Tibial nerve (tissue), 4 donors: ENCODE results near the gene VPS33B. TPM values are rescaled to one million over a fixed set of nuclear protein-coding genes. Genes with fewer than 3 reads are reported as not detected.
"Not testable (repeated sequence)": the region's sequence is repeated elsewhere in the genome, so short reads cannot be mapped to it uniquely, and the experiment has no call there.

Experiments
- DNase-seq, 2 donors: peaks; one replicate each; pipeline ENCODE4 v3.0.0-alpha.2; 2019; ENCODE audit warnings: low spot score in 2 of 2
- H3K27ac ChIP-seq, 4 donors: fragments of 200-600 bp; sonication (generic) in 3 of 4; one replicate each; pipeline ENCODE4 v1.5.1; 2017 to 2019; ENCODE audit warnings: mild to moderate bottlenecking in 1 of 4
- H3K27me3 ChIP-seq, 2 donors: fragments of 200-600 bp; sonication (generic) in 1 of 2; one replicate each; pipeline versions ENCODE4 v1.5.1 to v1.6.0; 2017 to 2019
- H3K36me3 ChIP-seq, 3 donors: fragments of 200-600 bp; sonication (generic); one replicate each; pipeline ENCODE4 v1.5.1; 2018 to 2019
- H3K4me1 ChIP-seq, 4 donors: fragments of 200-600 bp; sonication (generic) in 3 of 4; one replicate each; pipeline ENCODE4 v1.5.1; 2017 to 2019
- H3K4me3 ChIP-seq, 4 donors: fragments of 200-600 bp; sonication (generic) in 3 of 4; one replicate each; pipeline ENCODE4 v1.5.1; 2017 to 2019; ENCODE audit warnings: mild to moderate bottlenecking in 1 of 4, moderate library complexity in 1 of 4
- H3K9me3 ChIP-seq, 4 donors: fragments of 200-600 bp; sonication (generic) in 3 of 4; one replicate each; pipeline ENCODE4 v1.5.1; 2017 to 2019
- EP300 ChIP-seq, 2 donors: sonication (generic); formaldehyde crosslinking; IDR thresholded peaks; one replicate each; pipeline ENCODE4 v1.6.1; 2017; ENCODE audit warnings: antibody characterized with exemption in 2 of 2, mild to moderate bottlenecking in 1 of 2
- POLR2A ChIP-seq, 2 donors: fragments of 450-650 bp; IDR thresholded peaks; one replicate each; pipeline ENCODE4 v1.6.1; 2017; ENCODE audit warnings: antibody characterized with exemption in 2 of 2, mild to moderate bottlenecking in 2 of 2, moderate library complexity in 2 of 2
- WGBS, 2 donors: methylation state at CpG; one replicate each; pipeline ENCODE4 v1.1.5; 2018; 5-methylcytosine and 5-hydroxymethylcytosine counted together
- total RNA-seq, 4 donors: library from RNA; depleted of rRNA; stranded (reverse); fragments of >200 nt; gene quantifications; one replicate each; pipeline ENCODE4 v1.1.0, GENCODE V29; 2016
- TF ChIP-seq, protein P1 (sequence below), 5 experiments: fragments of 200-600 bp in 3 of 5; fragments of 450-650 bp in 2 of 5; sonication (generic) in 3 of 5; IDR thresholded peaks; one replicate each; pipeline ENCODE4 v1.5.1; 2016 to 2019; ENCODE audit warnings: antibody characterized with exemption in 5 of 5, mild to moderate bottlenecking in 3 of 5, moderate library complexity in 2 of 5

The VPS33B gene
- total RNA-seq, 4 donors from 2014 or later: 8.7 to 10.9 (median 10.1) TPM

DNA sequence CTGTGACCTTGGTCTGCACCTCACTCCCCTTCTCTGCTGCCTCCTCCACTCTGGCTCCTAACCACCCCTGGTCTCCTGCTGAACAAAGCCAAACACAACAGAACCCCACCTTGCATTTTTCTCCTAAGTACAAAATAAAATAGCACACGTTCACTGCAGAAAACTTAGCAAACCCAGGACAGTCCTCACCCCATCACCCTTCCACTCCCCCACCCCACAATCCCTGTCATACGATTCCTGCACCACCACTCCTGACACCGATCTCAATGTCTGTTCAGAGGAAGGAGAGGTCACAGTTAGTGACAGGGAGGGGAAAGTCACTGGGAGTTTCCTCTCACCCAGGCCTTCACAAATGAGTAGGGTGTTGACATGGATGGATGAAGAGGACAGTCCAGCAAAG lies 4.2 kb downstream of the VPS33B start:
- no peak for DNase-seq
- Histone ChIP-seq H3K4me3 (no peak overlapping the region), H3K4me1 (peaks cover 0 to 40% (median 13%) of the 10 kb centered on the region in 4 donors), H3K9me3 (no peaks in the 10 kb centered on the region), H3K27me3 (no peaks in the 10 kb centered on the region), H3K36me3 (peaks cover 0 to 43% (median 0%) of the 10 kb centered on the region in 3 donors), H3K27ac (no peak overlapping the region)
- WGBS, 2 donors: 61 to 67% methylated on average over 3 of the region's 3 CpGs
- TF ChIP-seq, protein P1, sequence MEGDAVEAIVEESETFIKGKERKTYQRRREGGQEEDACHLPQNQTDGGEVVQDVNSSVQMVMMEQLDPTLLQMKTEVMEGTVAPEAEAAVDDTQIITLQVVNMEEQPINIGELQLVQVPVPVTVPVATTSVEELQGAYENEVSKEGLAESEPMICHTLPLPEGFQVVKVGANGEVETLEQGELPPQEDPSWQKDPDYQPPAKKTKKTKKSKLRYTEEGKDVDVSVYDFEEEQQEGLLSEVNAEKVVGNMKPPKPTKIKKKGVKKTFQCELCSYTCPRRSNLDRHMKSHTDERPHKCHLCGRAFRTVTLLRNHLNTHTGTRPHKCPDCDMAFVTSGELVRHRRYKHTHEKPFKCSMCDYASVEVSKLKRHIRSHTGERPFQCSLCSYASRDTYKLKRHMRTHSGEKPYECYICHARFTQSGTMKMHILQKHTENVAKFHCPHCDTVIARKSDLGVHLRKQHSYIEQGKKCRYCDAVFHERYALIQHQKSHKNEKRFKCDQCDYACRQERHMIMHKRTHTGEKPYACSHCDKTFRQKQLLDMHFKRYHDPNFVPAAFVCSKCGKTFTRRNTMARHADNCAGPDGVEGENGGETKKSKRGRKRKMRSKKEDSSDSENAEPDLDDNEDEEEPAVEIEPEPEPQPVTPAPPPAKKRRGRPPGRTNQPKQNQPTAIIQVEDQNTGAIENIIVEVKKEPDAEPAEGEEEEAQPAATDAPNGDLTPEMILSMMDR (IDR thresholded peaks at IDR 0.05): no peak
- TF ChIP-seq POLR2A (IDR thresholded peaks at IDR 0.05) (no peak), EP300 (IDR thresholded peaks at IDR 0.05) (no peak)

DNA sequence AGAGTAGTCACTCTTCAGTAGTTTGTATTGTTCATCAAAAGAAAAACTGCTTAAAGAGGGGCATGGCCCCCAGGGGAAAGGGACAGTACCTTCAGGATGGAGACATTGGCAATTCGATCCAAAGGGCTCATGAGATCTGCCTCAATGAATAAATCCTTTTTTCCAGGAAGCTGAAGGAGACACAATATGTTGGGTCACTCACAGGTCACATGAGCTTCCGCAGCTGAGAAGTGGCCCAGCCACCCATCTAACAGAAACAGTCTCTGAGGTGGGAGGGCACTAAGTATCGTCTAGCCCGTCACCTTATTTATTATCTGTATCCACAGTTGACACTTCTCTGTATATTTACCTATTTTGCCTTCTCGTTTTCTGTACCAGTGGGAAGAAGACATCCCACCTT lies 4.7 kb downstream of the VPS33B start:
- WGBS, 2 donors: 50 to 58% methylated on average over 5 of the region's 5 CpGs
- TF ChIP-seq POLR2A (IDR thresholded peaks at IDR 0.05) (no peak), EP300 (IDR thresholded peaks at IDR 0.05) (no peak)
- TF ChIP-seq, protein P1 (IDR thresholded peaks at IDR 0.05): no peak
- Histone ChIP-seq H3K27me3 (no peaks in the 10 kb centered on the region), H3K27ac (no peak overlapping the region), H3K4me1 (peaks cover 0 to 36% (median 13%) of the 10 kb centered on the region in 4 donors), H3K36me3 (peaks cover 0 to 48% (median 0%) of the 10 kb centered on the region in 3 donors), H3K4me3 (no peak overlapping the region), H3K9me3 (no peaks in the 10 kb centered on the region)
- DNase-seq: no peak

DNA sequence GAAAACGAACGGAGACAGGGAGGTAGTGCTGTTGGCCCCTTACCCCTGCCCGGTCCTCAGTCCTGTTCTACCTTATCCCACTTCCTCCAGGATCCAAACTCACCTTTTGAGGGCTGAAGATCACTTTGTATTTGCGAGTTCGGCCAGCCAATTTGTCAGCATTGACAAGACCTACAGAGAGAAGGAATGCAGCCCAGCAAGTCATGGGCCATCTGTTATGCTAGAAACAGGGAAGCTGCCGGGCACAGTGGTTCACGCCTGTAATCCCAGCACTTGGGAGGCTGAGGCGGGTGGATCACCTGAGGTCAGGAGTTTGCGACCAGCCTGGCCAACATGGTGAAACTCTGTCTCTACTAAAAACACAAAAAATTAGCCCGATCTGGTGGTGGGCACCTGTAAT lies 8.7 kb downstream of the VPS33B start:
- peaks cover 0 to 88% (median 0%) of the 10 kb centered on the region in 3 donors for H3K36me3 ChIP-seq
- WGBS, 2 donors: 85 to 95% methylated on average over 10 of the region's 10 CpGs

DNA sequence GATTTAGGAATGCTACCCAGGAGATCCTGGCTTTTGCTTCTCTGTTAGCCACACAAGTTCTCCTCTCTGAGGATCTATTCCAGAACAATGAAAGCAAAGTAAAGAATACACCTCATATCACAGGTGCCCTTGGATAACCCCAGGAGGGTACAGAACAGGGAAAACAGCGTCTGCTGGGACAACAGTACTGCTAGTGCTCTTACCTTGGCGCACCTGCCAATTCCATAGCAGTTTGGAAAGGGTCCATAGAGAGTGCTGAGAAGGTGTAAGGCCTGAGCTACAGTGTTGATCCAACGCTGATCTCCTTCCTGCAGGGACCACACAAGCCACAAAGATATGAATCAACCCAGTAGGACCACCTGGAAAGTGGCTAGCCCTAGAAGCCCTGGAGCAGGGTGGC lies 15.1 kb downstream of the VPS33B start:
- TF ChIP-seq EP300 (IDR thresholded peaks at IDR 0.05): no peak
- TF ChIP-seq POLR2A (IDR thresholded peaks at IDR 0.05): no peak
- TF ChIP-seq, protein P1 (IDR thresholded peaks at IDR 0.05): no peak
- Histone ChIP-seq H3K9me3 (no peaks in the 10 kb centered on the region), H3K4me3 (no peak overlapping the region), H3K4me1 (no peaks in the 10 kb centered on the region), H3K27me3 (no peaks in the 10 kb centered on the region), H3K36me3 (peaks cover 0 to 100% (median 19%) of the 10 kb centered on the region in 3 donors), H3K27ac (no peak overlapping the region)
- no peak for DNase-seq
- WGBS, 2 donors: 95% methylated on average over 3 of the region's 3 CpGs

More for the DNA sequence above, 8.7 kb downstream of the VPS33B start:
- not testable (repeated sequence) for H3K4me1 ChIP-seq, H3K27me3 ChIP-seq, DNase-seq, H3K27ac ChIP-seq, H3K9me3 ChIP-seq, H3K4me3 ChIP-seq

DNA sequence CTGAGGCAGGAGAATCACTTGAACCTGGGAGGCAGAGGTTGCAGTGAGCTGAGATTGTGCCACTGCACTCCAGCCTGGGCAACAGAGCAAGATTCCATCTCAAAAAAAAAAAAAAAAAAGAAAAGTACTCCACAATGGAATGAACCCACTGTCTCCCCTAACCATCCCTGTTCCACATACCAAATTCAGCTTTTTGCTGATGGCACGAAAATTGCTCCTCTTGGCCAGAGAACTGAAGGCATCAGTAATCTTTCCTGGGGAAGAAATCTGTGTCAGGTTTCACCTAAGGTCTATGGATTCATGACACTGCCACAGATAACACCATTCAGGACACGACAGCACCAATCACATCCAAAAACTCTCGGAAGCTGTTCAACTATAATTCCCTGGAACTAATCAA lies 21.2 kb downstream of the VPS33B start:
- WGBS, 2 donors: 85 to 94% methylated on average over 3 of the region's 3 CpGs
- no peak for TF ChIP-seq POLR2A (IDR thresholded peaks at IDR 0.05)
- TF ChIP-seq, protein P1 (IDR thresholded peaks at IDR 0.05): no peak
- no peak for TF ChIP-seq EP300 (IDR thresholded peaks at IDR 0.05)
- peaks cover 0 to 95% (median 15%) of the 10 kb centered on the region in 3 donors for H3K36me3 ChIP-seq
- H3K9me3 ChIP-seq: no peaks in the 10 kb centered on the region
- DNase-seq: no peak
- H3K27me3 ChIP-seq: no peaks in the 10 kb centered on the region
- H3K4me1 ChIP-seq: no peaks in the 10 kb centered on the region
- no peak overlapping the region for H3K4me3 ChIP-seq
- H3K27ac ChIP-seq: no peak overlapping the region

DNA sequence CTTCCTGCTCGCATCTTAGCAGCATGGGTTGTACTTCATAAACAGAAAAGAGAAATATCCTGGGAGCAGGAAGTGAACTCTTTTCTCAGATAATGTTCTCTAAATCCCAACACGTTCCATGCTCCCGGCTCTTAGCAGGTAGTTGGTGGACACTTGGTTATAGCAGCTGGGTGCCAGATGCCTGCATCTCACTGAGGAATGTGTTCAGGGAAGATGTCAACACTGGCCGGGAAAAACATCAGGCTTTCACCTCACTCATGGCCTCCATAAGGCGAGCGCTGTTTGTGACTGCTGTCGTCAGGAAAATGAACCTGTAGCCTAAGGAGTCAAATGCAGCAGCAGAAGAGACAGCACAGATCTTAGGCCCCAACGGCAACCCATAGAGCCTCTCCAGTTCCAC lies 23.7 kb downstream of the VPS33B start:
- Histone ChIP-seq H3K4me3 (no peak overlapping the region), H3K36me3 (peaks cover 0 to 70% (median 4%) of the 10 kb centered on the region in 3 donors), H3K27ac (no peak overlapping the region), H3K27me3 (no peaks in the 10 kb centered on the region), H3K4me1 (peaks cover 0 to 10% (median 0%) of the 10 kb centered on the region in 4 donors), H3K9me3 (no peaks in the 10 kb centered on the region)
- 78 to 90% methylated on average over 8 of the region's 8 CpGs for WGBS, 2 donors
- DNase-seq: no peak
- no peak for TF ChIP-seq EP300 (IDR thresholded peaks at IDR 0.05)
- TF ChIP-seq, protein P1 (IDR thresholded peaks at IDR 0.05): no peak
- no peak for TF ChIP-seq POLR2A (IDR thresholded peaks at IDR 0.05)
